WTC11 (cell line): ENCODE data around the gene CEACAM8. TPM values are rescaled to one million over a fixed set of nuclear protein-coding genes. Genes with fewer than 3 reads are reported as not detected.

ENCODE experiments used
- ATAC-seq: fragments of 200-7000 bp; cut with Tn5 transposase; 2 replicates; pipeline ENCODE4 v1.10.0; 2021; ENCODE audit warnings: mild to moderate bottlenecking, moderate library complexity
- CTCF ChIA-PET: fragments of 300-600 bp; sonication (Branson Sonifier 250); formaldehyde crosslinking; loops from one replicate; lab custom pipeline; 2021; ENCODE audit warnings: antibody characterized with exemption; lab: Charles Lee
- POLR2A ChIA-PET: fragments of 350-600 bp; sonication (Branson Sonifier 250); formaldehyde crosslinking; loops from one replicate; lab custom pipeline; 2021; ENCODE audit warnings: antibody characterized with exemption; lab: Charles Lee
- DNase-seq: peaks from one replicate; pipeline ENCODE4 v3.0.0; 2021; ENCODE audit warnings: low spot score
- H3K27ac Mint-ChIP-seq: 2 replicates; pipeline ENCODE4 v1.8.0; 2021; ENCODE audit warnings: mixed read lengths
- H3K27me3 Mint-ChIP-seq: 2 replicates; pipeline ENCODE4 v1.8.0; 2021; ENCODE audit warnings: low read depth, mild to moderate bottlenecking, moderate library complexity, mixed read lengths
- H3K36me3 Mint-ChIP-seq: 2 replicates; pipeline ENCODE4 v1.8.0; 2021; ENCODE audit warnings: mixed read lengths
- H3K4me1 Mint-ChIP-seq: 2 replicates; pipeline ENCODE4 v1.8.0; 2022; ENCODE audit warnings: mixed read lengths
- H3K4me3 Mint-ChIP-seq: 2 replicates; pipeline ENCODE4 v1.8.0; 2021; ENCODE audit warnings: mild to moderate bottlenecking, moderate library complexity, mixed read lengths
- H3K9me3 Mint-ChIP-seq: 2 replicates; pipeline ENCODE4 v1.8.0; 2021; ENCODE audit warnings: mixed read lengths
- AFF4 ChIP-seq: sonication (generic); formaldehyde crosslinking; IDR thresholded peaks from 2 replicates; pipeline ENCODE4 v1.8.1; 2023; ENCODE audit warnings: mild to moderate bottlenecking, missing genetic modification reagents, borderline replicate concordance
- CDX4 ChIP-seq: fragments of 250-450 bp; sonication (Bioruptor Pico); IDR thresholded peaks from 2 replicates; pipeline ENCODE4 v1.9.0; 2021; ENCODE audit warnings: moderate library complexity, mild to moderate bottlenecking, inconsistent platforms, borderline replicate concordance
- CREB1 ChIP-seq: sonication (generic); formaldehyde crosslinking; IDR thresholded peaks from 2 replicates; pipeline ENCODE4 v1.8.0; 2023; ENCODE audit warnings: mild to moderate bottlenecking, missing genetic modification reagents
- E2F4 ChIP-seq: sonication (generic); formaldehyde crosslinking; IDR thresholded peaks from 2 replicates; pipeline ENCODE4 v1.8.1; 2022; ENCODE audit warnings: low read depth, mild to moderate bottlenecking, moderate library complexity, missing genetic modification reagents, borderline replicate concordance
- E2F5 ChIP-seq: sonication (generic); formaldehyde crosslinking; IDR thresholded peaks from 2 replicates; pipeline ENCODE4 v1.8.1; 2022; ENCODE audit warnings: mild to moderate bottlenecking, moderate library complexity, missing genetic modification reagents
- ERG ChIP-seq: fragments of 250-450 bp; sonication (Bioruptor Pico); IDR thresholded peaks from 2 replicates; pipeline ENCODE4 v1.8.0; 2021; ENCODE audit warnings: mild to moderate bottlenecking
- IRF1 ChIP-seq: sonication (generic); formaldehyde crosslinking; IDR thresholded peaks from 2 replicates; pipeline ENCODE4 v1.8.0; 2023; ENCODE audit warnings: missing genetic modification reagents
- JAZF1 ChIP-seq: fragments of 250-450 bp; sonication (Bioruptor Pico); IDR thresholded peaks from 2 replicates; pipeline ENCODE4 v1.9.0; 2021; ENCODE audit warnings: moderate library complexity, mild to moderate bottlenecking, inconsistent platforms
- MAX ChIP-seq: sonication (generic); formaldehyde crosslinking; IDR thresholded peaks from 2 replicates; pipeline ENCODE4 v1.8.0; 2022; ENCODE audit warnings: mild to moderate bottlenecking, missing genetic modification reagents
- NFYB ChIP-seq: sonication (generic); formaldehyde crosslinking; conservative IDR thresholded peaks from 2 replicates; pipeline ENCODE4 v1.8.0; 2022; ENCODE audit warnings: low read depth, missing genetic modification reagents
- TCF7 ChIP-seq: sonication (generic); formaldehyde crosslinking; IDR thresholded peaks from 2 replicates; pipeline ENCODE4 v1.8.0; 2022; ENCODE audit warnings: mild to moderate bottlenecking, low read depth, missing genetic modification reagents, moderate library complexity
- ZMAT4 ChIP-seq: fragments of 250-450 bp; sonication (Bioruptor Pico); IDR thresholded peaks from 2 replicates; pipeline ENCODE4 v1.9.0; 2021; ENCODE audit warnings: mild to moderate bottlenecking
- ZNF219 ChIP-seq: sonication (generic); formaldehyde crosslinking; IDR thresholded peaks from 2 replicates; pipeline ENCODE4 v1.8.0; 2023; ENCODE audit warnings: missing genetic modification reagents, mild to moderate bottlenecking, borderline replicate concordance
- ZNF232 ChIP-seq: sonication (generic); formaldehyde crosslinking; IDR thresholded peaks from 2 replicates; pipeline ENCODE4 v1.8.0; 2022; ENCODE audit warnings: mild to moderate bottlenecking, missing genetic modification reagents
- ZNF263 ChIP-seq: sonication (generic); formaldehyde crosslinking; IDR thresholded peaks from 2 replicates; pipeline ENCODE4 v1.8.1; 2022; ENCODE audit warnings: low read depth, mild to moderate bottlenecking, moderate library complexity, missing genetic modification reagents
- ZNF416 ChIP-seq: fragments of 250-450 bp; sonication (Bioruptor Pico); IDR thresholded peaks from 2 replicates; pipeline ENCODE4 v1.9.0; 2021; ENCODE audit warnings: mild to moderate bottlenecking, inconsistent platforms
- ZNF425 ChIP-seq: fragments of 250-450 bp; sonication (Bioruptor Pico); conservative IDR thresholded peaks from 2 replicates; pipeline ENCODE4 v1.9.0; 2021; ENCODE audit warnings: mild to moderate bottlenecking
- ZNF532 ChIP-seq: fragments of 250-450 bp; sonication (Bioruptor Pico); IDR thresholded peaks from 2 replicates; pipeline ENCODE4 v1.9.0; 2021; ENCODE audit warnings: mild to moderate bottlenecking, borderline replicate concordance
- total RNA-seq: library from RNA; stranded (reverse); gene quantifications from 3 replicates; pipeline ENCODE4 v1.2.3, GENCODE V29; 2021

CEACAM8 gene
- total RNA-seq, 1 experiment from 2014 or later: not detected

- TF ChIP-seq ZNF532 (no peak), ZNF416 (no peak), TCF7 (CRISPR knock-in tag) (no peak)
Observed at GRCh38 chr19:42554046-42554575, 40.6 kb downstream of the CEACAM8 start (continued).

GRCh38 chr19:42553292-42554045 is 41.3 kb downstream of the CEACAM8 start:
- H3K4me3 Mint-ChIP-seq: no peak overlapping the region
- ATAC-seq: no peak
- no peak overlapping the region for H3K27ac Mint-ChIP-seq
- ChIA-PET POLR2A (no interaction called here), CTCF (interaction anchor here (0.7 to 1.3 kb wide), 8 partner anchors 9 to 942 kb away, joined by 3 to 7 read pairs (median 4); no protein-coding TSS in a partner anchor)
- peaks cover 38% of the 10 kb centered on the region for H3K4me1 Mint-ChIP-seq
- H3K9me3 Mint-ChIP-seq: peaks cover 46% of the 10 kb centered on the region
- no peak for DNase-seq
- peaks cover 25% of the 10 kb centered on the region for H3K36me3 Mint-ChIP-seq
- peaks cover 17% of the 10 kb centered on the region for H3K27me3 Mint-ChIP-seq
- TF ChIP-seq E2F5 (CRISPR knock-in tag): no peak
- no peak for TF ChIP-seq ERG
- no peak for TF ChIP-seq JAZF1 (CRISPR knock-in tag)
- no peak for TF ChIP-seq ZNF232 (CRISPR knock-in tag)
- no peak for TF ChIP-seq ZNF263
- TF ChIP-seq MAX (CRISPR knock-in tag): no peak
- no peak for TF ChIP-seq ZMAT4 (CRISPR knock-in tag)
- no peak for TF ChIP-seq CREB1 (CRISPR knock-in tag)
- TF ChIP-seq ZNF219 (CRISPR knock-in tag): no peak
- TF ChIP-seq AFF4: no peak
- no peak for TF ChIP-seq IRF1
- TF ChIP-seq CDX4: no peak
- TF ChIP-seq NFYB (CRISPR knock-in tag): no peak
- no peak for TF ChIP-seq E2F4 (CRISPR knock-in tag)
- TF ChIP-seq ZNF425: no peak
